GM12801 (cell line): ENCODE data around the gene SS18L1.

Experiments
- TF ChIP-seq, protein P1 (sequence below): IDR thresholded peaks from one replicate; pipeline ENCODE4 v1.5.1; 2011; ENCODE audit warnings: control low read depth; ENCODE audit not compliant: insufficient read length; ENCODE audit errors: extremely low read depth

SS18L1 gene, protein sequence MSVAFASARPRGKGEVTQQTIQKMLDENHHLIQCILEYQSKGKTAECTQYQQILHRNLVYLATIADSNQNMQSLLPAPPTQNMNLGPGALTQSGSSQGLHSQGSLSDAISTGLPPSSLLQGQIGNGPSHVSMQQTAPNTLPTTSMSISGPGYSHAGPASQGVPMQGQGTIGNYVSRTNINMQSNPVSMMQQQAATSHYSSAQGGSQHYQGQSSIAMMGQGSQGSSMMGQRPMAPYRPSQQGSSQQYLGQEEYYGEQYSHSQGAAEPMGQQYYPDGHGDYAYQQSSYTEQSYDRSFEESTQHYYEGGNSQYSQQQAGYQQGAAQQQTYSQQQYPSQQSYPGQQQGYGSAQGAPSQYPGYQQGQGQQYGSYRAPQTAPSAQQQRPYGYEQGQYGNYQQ

DNA sequence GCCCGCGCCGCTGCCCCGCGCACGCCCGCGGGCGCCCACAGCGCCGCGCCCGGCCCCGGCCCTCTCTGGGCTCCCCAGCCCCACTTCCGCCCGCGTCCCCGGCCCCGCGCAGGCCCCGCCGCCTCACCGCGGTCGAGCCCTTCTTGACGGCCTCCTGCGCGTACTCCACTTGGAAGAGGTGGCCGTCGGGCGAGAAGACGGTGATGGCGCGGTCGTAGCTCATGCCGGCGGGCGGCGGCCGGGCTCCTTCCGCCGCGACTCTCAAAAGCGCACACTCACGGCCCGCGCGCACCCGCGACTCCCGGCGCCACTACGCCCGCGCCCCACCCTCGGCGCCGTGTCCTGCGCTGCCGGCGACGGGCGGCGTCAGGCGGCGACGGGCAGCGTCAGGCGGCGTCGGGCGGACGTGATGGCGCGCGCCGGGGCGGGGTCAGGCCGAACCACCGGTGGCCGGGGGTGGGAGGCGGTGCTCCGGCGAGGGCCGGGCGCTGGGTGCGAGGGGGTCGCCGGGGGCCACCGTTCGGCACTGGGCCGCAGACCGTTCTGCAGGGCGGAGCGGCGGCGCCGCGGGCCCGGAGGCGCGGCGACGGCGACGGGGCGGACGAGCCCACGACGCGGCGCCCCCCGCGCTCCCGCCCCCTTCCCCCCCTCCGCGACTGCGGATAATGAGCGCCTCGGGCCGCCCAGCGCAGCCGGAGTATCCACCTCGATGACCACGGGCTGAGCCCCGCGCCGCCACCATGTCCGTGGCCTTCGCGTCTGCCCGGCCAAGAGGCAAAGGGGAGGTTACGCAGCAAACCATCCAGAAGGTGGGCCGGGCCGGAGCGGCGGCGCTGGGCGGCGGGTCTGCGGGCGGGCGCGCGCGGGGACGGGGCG is at the start of gene SS18L1, which contains the start of gene PSMA7:
SS18L1 (plus strand) TSS at position 689 of the 876 bp plus-strand sequence; CDS start at position 741, 52 bp downstream.
PSMA7 (minus strand) TSS at position 314 of the 876 bp plus-strand sequence; CDS start at position 223, 91 bp downstream.
- TF ChIP-seq, protein P1, sequence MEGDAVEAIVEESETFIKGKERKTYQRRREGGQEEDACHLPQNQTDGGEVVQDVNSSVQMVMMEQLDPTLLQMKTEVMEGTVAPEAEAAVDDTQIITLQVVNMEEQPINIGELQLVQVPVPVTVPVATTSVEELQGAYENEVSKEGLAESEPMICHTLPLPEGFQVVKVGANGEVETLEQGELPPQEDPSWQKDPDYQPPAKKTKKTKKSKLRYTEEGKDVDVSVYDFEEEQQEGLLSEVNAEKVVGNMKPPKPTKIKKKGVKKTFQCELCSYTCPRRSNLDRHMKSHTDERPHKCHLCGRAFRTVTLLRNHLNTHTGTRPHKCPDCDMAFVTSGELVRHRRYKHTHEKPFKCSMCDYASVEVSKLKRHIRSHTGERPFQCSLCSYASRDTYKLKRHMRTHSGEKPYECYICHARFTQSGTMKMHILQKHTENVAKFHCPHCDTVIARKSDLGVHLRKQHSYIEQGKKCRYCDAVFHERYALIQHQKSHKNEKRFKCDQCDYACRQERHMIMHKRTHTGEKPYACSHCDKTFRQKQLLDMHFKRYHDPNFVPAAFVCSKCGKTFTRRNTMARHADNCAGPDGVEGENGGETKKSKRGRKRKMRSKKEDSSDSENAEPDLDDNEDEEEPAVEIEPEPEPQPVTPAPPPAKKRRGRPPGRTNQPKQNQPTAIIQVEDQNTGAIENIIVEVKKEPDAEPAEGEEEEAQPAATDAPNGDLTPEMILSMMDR = no peak

DNA sequence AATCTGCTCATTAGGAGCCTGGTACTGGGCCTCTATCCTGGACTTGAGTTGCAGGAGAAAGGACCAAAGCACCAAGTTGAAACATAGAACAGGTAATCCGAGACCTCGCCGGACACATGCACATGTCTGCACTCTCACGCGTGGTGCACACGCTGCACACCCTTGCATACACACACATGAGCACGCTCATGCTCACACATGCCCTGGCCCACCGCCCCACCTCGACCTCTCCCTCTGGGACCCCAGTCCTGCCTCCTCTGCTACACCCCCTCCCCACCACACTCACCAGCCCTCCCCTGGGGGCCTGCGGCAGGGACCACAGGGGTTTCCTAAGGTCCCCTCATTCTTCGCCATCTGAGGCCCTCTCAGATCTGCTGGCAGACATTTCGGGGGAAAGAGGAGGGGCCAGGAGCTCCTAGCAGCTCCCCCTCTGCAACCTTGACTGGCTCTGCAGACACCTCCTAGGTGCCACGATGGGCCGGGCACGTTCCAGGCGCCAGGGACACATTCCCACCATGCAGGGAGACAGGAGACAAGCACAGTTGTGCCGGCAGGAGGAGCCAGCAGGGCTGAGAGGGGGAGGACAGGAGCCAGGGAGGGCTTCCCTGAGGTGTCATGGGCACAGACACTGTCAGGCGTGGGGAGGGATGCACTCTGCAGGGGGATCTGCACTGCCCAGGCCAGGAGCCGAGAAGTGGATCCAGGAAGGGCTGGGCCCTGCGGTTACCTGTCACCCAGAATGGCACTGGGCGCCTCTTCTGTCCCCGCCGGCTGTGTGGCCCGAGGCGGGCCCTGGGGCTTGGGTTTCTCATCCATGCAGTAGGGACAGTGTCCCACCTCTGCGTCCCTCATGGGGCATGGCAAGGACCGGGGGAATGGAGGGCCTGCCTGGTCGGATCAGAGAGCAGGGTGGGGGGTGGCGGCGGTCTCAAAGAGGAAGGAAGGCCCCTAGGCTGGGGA is 46.9 kb upstream of the SS18L1 start:
- TF ChIP-seq, protein P1 = no peak

DNA sequence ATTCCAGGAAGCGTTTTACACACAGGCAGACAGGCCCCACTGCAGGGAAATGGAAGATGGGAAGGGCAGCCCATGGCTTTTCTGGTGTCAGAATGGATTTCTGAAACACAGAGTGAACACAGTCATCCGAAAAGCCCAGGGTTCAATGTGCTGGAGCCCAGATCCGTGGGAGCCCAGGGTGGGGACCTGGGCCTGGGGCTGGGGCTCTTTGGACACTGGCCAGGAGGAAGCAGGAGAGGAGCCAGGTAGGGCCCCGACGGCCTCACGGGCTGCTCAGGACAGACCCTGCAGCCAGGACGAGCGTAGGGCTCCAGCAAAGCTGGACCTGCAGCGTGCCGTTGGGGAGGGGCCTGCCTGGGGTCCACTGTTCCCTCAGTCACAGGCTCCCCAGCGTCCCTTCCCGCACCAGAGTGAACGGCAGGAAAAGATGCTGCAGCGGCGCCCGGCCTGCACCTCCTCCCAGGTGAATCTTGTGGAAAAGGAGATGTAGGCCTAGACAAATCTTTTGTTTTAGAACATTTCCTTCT is 45.6 kb upstream of the SS18L1 start:
- TF ChIP-seq, protein P1 = no peak

DNA sequence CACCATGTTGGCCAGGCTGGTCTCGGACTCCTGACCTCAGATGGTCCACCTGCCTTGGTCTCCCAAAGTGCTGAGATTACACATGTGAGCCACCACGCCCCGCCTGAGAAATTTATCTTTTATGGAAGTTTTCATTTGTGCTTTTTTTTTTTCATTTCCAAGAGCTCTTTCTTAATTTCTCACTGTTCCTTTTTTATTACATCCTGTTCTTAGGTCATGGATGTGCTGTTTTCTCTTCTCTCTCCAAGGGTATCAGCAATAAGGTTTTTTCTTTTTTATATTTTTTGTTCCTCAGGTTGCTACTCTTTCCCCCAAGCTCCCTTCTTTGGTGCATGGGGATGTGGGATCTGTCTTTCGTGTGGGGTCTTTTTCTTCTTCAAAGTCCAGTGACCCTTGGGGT is 42.5 kb upstream of the SS18L1 start:
- TF ChIP-seq, protein P1 = no peak

DNA sequence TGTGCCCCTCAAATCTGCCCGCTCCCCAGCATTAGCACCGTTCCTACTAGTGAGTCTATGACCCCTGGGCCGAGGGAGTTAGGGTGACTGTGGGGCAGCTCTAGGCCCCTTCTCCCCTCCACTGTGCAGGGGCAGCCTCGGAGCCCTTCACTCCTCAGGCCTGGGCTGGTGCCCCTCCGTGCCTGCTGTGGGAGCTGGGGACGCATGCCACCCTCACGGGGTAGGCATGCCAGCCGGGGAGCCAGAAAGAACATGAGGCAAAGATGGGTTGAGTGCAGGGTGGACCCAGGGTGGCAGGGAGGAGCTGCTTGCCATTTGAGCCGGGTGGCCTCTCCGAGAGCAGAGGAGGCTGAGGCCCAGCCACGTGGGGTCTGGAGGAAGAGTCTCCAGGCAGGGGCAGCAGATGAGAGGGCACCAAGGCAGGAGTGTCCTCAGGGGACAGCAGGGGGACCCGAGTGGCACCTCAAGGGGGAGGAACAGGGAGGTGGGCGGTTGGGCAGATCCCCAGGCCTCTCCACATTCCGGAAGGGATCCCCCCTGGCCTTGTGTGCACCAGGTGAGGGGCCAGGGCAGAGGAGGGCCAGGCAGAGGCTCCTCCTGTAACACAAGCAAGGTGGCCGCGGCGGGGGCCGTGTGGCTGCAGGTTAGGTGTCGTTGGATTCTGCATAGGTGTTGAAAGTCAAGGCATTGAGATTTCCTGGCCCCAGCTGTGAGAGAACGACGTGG is 39.9 kb upstream of the SS18L1 start:
- TF ChIP-seq, protein P1 = no peak

DNA sequence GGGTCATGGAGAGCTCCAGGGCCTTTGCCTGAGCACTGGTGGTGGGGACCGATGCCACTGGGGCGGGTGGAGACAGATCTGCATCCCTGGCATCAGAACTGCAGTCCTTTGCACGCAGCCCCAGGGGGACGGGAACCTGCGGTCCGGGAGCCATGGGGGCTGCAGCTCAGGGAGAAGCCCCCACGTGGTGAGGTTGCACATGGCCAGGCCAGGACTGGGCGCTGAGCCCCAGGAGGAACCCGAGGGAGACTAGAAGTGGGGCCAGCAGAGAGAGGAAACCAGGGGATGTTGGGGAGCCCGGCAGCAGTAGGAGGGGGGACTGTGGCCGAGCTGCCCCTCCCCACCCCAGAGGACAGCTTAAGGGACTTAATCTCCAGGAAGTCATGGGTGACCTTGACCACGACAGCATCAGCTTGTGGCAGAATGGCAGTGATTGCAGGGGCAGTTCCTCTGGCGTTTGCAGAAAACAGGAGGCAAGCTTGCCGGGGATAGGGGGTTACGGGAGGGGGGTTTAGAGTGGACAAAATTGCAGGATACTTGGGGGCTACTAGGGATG is 39.3 kb upstream of the SS18L1 start:
- TF ChIP-seq, protein P1 = no peak
